HG03378 (cell line): ENCODE data around the gene SLC22A4.

ENCODE experiments used
- ATAC-seq: cut with Tn5 transposase; IDR thresholded peaks from one replicate; pipeline ENCODE4 v1.9.1; 2021; ENCODE audit warnings: mild to moderate bottlenecking, moderate library complexity; ENCODE audit not compliant: unreplicated experiment

Gene SLC22A4

DNA sequence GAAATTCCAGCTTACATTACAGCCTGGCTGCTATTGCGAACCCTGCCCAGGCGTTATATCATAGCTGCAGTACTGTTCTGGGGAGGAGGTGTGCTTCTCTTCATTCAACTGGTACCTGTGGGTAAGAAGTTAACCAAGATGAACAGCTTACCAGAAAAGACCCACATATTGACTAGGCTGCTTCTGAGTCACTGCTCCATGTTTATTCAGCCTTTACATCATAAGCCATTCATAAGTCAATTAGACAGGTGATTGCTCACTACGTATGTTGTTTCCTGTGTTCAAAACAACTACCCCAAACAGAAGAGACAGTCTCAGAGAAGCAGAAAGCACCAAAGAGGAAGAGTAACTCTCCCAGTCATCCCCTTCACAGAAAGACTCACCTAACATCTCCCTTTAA lies 40.6 kb downstream of the SLC22A4 start:
- no peak for ATAC-seq

DNA sequence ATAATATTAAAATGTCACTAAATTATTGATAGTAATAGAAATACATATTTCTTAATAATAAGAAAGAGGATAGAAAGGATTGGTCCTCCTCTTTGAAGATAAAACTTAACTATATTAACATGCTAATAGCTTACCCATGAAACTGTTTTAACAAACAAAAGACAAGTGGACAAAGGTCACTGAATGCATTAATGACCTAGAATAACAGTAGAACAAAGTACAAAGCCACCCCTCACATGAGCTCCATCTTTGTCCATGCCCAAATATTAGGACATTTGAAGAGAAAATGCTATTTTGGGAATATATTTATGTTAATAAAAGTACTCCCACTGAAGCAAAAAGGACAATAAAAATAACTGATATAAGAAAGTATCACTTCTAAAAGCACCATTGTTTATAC lies 41.2 kb downstream of the SLC22A4 start:
- ATAC-seq: no peak

DNA sequence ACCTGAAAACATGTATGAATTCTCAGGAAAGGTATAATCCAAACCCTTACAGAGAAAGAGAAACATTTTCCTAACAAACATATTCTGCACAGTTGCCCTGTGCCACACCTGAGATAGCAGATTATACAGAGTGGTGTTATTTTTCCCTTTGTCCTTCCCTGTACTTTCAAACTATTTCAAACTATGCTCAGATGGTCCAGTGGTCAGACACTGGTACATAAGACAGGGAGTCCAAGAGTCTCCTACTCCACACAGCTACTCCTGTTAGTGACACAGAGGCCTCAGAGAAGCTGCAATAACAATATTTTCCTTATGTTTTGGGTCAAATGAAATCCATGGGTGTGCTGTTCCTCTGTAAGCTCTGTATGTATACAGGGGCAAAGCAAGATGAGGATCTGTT lies 45.3 kb downstream of the SLC22A4 start:
- no peak for ATAC-seq

DNA sequence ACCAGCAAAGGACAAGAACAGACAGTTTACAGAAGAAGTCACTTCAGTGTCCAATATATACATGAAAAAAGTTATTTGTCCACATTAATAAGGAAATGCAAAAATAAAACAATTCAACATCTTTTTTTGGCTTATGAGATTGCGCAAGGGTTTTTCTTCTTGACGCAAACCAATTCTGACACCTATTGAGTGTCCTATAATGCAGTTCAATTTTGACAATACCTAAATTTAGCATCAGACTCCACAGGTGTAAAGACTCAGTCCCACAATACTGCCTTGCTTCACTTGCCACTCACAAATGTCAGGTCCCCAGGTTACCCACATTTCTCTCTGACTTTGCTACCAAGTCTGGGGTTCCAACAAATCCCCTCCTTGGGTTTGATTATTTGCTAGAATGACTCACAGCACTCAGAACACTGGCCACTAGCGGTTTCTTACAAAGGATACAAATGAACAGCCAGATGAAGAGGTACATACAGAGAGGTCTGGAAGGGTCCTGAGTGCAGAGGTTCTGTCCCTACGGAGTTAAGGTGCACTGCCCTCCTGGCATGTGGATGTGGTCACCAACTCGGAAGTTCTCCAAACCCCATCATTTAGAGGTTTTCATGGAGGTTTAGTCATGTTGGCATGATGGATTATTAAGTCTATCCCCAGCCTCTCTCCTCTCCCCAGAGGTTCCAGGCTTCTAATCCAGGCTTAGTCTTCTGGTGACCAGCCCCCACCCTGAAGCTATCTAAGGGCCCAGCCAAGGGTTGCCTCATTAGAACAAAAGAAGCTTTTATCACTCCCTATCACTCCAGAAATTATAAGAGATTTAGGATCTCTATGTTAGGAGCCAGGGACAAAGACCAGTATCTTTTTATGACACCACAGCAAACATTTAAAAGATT lies 48.3 kb downstream of the SLC22A4 start:
- ATAC-seq: no peak

DNA sequence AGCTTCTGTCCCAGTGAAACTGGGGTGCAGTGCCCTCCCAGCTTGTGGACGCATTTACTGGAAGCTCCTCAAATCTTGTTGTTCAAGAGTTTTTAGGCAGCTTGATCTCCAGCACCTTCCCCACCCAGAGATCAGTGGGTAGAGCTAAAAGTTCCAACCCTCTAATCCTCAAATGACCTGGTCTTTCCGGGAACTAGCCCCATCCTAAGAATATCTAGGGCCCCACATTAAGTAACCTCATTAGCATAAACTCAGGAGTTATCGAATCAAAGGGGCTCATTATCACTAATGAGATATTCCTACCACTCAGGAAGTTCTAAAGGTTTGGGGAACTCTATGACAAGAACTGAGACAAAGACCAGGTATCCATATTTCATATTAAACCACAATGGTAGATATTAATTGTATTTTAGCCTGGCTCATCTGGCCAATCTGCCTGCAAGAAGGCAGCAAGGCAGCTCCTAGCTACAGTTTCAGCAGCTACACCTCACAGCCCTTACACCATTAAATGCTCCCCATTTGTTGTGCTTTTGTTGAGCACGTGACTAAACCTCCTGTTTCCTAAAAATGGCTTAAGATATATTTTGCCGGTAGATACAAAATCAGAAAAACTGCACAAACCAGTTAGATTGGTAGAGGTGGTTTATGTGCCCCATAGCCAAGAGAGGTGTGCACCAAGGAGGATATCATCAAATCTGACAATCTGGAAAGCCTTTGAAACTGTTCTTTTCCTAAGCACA lies 50.8 kb downstream of the SLC22A4 start:
- no peak for ATAC-seq

DNA sequence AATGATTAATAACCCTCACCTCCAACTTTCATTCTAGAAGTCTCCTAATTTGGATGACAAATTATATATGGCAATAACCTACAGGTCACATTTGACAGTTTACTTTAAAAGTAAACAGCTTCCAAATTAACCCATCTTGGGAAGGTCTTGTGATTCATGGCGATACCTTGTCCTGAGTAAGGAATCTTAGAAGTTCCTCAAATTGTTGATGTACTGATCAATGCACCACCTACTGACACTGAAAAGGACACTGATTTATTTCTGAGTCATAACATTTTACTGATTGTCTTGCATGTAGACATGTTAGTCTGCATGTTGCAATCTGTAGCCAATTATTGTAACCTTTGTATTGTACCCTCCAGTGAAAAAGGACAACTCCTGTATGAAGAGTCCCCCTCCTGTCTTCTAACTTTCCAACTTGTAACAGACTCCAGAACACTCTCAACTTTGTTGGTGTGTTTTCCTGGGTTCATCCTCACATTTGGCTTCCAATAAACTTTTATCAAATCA lies 59.3 kb downstream of the SLC22A4 start:
- no peak for ATAC-seq

DNA sequence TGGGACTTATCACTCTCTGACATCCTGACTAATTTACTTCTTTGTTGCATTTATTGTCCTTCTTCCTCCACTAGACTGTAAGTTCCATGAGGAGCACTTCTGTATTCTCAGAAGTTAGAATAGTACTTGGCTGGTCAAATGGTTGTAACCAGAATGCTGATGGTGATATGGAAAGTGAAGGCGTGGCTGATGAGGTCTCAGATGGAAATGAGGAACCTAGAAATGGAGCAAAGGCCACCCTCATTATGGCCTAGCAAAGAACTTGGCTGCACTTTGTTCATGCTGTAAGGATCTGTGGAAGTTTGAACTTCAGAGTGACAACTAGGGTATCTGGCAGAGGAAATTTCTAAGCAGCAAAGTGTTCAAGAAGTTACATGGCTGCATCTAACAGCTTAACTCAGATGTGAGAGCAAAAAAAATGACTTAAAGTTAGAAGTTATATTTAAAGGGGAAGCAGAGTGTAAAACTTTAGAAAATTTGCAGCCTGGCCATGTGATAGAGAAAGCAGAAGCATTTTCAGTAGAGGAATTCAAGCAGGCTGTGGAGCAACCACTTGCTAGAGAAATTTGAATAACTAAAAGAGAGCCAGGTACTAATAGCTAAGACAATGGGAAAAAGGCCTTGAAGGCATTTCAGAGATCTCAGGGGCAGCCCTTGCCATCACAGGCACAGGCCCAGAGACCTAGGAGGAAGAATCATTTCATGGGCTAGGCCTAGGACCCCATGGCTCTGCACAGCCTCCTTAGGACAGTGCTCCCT lies 60.4 kb downstream of the SLC22A4 start:
- no peak for ATAC-seq

DNA sequence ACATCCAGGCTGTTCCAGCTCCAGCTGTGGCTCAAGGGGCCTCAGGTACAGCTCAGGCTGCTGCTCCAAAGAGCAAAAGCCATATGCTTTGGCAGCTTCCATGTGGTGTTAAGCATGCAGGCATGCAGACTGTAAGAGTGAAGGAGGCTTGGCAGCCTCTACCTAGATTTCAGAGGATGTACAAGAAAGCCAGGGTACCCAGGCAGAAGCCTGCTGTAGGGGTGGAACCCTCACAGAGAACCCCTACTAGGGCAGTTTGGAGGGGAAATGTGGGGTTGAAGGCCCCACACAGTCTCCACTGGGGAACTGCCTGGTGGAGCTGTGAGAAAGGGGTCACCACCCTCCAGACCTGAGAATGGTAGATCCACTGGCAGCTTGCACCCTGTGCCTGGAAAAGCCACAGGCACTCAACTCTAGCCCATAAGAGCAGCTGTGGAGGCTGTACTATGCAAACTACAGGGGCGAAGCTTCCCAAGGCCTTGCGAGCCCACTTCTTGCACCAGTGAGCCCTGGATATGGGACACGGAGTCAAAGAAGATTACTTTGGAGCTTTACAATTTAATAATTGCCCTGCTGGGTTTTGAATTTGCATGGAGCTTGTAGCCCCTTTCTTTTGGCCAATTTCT lies 61.1 kb downstream of the SLC22A4 start:
- ATAC-seq: no peak

DNA sequence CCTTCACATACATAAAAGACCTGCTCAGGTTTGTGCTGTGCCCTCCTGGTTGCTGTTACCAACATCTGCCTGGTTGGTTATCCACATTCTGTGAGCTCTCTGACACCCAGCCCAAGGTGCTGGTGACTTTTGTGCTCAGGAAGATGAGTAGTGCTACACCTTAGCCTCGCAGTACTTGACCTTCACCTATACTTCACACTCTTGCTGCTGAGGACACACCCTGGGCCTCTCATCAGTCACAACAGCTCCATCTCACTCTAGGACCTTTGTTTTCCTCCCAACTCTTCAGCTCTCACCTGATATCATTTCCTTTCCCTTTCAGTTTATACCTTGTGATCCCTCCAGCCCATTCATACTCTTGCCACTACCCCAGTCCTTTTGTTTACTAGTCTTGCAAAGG lies 64.6 kb downstream of the SLC22A4 start:
- ATAC-seq: no peak

DNA sequence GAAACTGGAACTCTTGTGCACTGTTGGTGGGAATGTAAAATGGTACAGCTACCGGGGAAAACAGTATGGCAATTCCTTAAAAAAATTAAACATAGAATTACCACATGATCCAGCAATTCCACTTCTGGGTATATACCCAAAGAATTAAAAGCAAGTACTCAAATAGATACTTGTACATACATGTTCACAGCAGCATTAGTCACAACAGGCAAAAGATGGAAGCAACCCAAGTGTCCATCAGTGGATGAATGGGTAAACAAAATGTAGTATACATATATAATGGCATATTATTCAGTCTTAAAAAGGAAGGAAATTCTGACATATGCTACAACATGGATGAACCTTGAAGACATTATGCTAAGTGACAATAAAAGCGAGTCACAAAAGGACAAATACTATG lies 67.9 kb downstream of the SLC22A4 start:
- ATAC-seq: no peak

DNA sequence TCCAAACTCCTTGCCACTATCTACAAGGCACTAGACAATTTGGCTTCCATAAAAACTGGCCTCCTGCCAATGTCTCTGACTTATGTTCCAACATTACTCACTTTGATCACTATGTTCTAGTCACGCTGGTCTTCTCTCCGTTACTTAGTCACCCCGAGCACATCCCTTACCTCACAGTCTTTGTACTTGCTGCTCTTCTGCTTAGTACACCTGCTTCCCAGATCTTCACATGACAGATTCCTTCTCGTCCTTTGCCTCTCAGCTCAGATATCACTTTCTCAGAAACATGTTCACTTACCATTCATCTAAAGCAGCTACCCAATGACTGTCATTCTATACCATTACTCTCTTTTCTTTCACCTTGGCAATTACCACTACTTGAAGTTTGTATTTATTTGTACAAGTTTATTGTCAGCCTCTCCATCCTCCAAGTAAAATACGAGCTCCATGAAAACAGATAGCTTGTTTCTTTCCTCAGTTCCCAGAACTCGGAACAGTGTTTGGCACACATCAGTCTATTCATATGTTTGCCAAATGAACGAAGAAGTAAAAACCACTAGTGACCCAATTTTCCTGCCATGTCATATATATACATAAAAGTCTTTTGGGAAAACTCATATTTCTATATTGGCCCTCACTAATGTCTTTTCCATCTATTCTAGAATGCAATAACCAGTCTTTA lies 69.4 kb downstream of the SLC22A4 start:
- ATAC-seq: no peak

DNA sequence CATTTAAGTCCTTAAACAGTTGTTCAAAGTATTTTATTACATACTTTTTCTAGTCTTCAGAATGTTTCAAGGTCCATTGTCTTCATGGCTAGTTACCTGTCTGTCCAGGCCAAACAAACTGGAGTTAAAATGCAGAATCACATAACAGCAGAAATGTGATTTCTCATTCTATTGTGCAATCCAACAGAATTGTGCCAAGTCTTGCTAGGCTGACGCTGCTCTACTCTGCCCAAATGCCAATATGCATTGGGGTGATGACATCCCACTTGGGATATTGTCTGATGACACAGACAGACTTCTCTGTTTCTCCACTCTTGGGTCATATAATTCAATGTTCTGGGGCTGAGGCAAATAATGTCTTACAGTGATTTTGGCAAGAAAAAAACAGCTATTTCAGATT lies 70.1 kb downstream of the SLC22A4 start:
- ATAC-seq: no peak

DNA sequence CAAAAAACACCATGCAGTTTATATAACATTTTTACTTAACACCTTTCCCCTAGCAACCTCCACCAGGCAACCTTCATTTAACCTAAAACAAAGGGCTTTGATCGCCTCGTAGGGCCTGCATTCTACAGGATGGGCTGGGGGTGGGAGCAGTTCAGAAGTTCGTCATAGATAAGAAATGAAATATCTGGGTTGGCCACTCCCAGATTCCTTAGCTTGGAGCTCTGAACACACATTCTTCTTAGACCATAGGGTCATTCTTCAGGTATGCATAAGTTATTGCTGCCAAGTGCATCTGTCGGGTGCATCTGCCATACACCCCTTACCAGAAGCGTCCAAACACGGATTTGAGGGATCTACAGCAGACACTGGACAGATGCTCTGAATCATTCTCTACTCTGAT lies 71.0 kb downstream of the SLC22A4 start:
- ATAC-seq: no peak

DNA sequence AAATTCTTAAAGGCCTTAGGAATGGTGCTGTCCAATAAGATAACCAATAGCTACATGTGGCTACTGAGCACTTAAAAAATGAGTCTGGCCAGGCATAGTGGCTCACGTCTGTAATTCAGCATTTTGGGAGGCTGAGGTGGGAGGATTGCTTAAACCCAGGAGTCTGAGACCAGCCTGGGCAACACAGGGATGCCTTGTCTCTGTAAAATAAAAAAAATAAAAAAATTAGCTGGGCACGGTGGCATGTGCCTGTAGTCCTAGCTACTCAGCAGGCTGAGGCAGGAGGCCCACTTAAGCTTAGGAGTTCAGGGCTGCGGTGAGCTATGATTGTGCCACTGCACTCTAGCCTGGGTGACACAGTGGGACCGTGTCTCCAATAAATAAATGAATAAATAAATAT lies 74.0 kb downstream of the SLC22A4 start:
- no peak for ATAC-seq

DNA sequence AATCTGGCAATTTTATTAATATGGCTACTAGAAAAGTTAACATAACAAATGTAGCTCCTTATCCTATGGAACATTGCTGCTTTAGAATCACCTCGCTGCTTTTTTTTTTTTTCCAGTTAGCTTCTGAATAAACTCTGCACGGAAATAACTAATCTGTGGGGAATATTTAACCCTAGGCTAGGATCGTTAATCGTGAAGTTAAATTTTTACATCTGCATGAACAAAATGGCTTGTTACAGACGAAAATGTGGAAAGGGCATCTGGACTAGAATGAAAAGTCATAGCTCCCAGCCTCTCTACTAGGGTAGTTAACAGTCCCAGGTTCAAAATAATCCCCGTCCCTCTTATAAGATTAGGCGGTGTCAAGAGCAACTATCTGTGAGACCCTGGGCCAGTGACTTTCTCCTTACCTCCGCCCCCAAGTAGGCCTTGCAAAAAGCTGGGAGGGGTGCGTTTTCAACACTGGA lies 74.8 kb downstream of the SLC22A4 start:
- peak; percentile 38 for ATAC-seq

DNA sequence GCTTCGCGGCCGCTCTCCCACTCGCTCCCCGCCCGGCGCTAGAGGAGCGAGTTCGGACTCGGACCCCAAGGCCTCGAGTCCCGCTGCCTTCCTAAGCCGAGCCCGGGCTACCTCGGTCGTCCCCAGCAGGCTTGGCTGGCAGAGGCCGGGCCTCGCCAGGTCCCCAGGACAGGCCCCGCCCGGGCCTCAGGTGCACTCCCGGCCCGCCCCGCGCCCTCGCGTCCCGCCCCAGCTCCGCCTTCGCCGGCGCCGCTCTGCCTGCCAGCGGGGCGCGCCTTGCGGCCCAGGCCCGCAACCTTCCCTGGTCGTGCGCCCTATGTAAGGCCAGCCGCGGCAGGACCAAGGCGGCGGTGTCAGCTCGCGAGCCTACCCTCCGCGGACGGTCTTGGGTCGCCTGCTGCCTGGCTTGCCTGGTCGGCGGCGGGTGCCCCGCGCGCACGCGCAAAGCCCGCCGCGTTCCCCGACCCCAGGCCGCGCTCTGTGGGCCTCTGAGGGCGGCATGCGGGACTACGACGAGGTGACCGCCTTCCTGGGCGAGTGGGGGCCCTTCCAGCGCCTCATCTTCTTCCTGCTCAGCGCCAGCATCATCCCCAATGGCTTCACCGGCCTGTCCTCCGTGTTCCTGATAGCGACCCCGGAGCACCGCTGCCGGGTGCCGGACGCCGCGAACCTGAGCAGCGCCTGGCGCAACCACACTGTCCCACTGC lies 75.4 kb downstream of the SLC22A4 start, which contains the start of gene SLC22A5:
SLC22A5 (plus strand) TSS at position 237 of the 707 bp plus-strand sequence; CDS start at position 500, 263 bp downstream.
- ATAC-seq: peak; percentile 74

DNA sequence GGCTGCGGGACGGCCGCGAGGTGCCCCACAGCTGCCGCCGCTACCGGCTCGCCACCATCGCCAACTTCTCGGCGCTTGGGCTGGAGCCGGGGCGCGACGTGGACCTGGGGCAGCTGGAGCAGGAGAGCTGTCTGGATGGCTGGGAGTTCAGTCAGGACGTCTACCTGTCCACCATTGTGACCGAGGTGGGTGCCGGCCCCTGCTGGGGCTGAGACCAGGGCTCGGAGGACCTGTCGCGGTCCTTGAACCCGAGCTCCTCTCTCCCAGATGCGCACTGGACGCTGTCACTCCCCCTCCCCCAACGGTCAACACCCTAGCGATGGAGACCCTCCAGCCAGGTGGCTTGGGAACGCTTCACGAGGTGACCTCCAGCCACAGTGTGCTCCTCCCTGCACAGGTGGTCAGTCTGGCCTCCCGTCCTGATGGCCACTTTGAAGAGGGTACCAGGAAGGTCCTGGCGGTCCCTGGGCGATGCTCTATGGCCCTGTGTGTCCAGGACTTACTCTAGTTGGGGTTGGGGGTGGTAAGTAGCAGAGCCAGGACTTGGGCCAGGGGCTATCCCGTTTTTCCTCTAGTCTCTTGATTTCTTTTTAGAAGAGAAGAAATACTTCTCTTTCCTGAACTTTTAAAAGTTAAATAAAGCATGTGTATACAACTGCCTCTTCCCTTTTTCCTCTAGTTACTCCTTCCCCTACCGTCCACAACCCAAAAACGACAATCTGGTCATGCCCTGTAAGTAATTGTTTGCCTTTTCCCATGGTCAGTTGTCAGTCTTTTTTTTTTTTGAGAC lies 76.2 kb downstream of the SLC22A4 start:
- ATAC-seq: no peak

DNA sequence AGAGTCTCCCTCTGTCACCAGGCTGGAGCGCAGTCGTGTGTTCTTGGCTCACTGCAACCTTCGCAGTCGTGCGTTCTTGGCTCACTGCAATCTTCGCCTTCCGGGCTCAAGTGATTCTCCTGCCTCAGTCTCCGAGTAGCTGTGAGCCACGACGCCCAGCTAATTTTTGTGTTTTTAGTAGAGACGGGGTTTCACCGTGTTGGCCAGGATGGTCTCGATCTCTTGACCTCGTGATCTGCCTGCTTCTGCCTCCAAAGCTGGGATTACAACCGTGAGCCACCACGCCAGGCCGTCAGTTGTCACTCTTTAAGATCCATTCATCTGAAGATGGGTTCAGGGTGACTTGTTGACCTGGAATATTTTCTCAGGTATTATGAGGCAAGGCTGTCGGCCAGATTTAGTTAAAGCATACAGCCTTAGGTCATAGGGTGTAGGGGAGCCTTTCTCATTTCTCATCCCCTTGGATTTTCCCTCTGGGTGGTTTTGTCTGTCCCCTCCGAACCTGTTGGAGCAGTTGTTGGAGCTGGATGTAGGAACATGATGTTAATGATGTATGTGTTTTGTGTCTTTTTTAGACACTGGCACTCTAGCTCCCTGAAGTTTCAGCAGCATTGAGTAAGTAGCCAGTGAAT lies 76.9 kb downstream of the SLC22A4 start:
- no peak for ATAC-seq
